B cell (primary cell): Measurements from ENCODE around the gene TESK2.

ENCODE experiments used
- CTCF ChIP-seq: fragments of 200-600 bp; IDR thresholded peaks from one replicate; pipeline ENCODE4 v1.8.0; 2022; ENCODE audit warnings: antibody characterized with exemption, mild to moderate bottlenecking
- EZH2 ChIP-seq: IDR thresholded peaks from 2 replicates; pipeline ENCODE4 v1.6.1; 2012; ENCODE audit warnings: borderline replicate concordance, low read depth, mild to moderate bottlenecking, moderate library complexity, low read length; ENCODE audit not compliant: insufficient read depth, poor library complexity, severe bottlenecking

DNA sequence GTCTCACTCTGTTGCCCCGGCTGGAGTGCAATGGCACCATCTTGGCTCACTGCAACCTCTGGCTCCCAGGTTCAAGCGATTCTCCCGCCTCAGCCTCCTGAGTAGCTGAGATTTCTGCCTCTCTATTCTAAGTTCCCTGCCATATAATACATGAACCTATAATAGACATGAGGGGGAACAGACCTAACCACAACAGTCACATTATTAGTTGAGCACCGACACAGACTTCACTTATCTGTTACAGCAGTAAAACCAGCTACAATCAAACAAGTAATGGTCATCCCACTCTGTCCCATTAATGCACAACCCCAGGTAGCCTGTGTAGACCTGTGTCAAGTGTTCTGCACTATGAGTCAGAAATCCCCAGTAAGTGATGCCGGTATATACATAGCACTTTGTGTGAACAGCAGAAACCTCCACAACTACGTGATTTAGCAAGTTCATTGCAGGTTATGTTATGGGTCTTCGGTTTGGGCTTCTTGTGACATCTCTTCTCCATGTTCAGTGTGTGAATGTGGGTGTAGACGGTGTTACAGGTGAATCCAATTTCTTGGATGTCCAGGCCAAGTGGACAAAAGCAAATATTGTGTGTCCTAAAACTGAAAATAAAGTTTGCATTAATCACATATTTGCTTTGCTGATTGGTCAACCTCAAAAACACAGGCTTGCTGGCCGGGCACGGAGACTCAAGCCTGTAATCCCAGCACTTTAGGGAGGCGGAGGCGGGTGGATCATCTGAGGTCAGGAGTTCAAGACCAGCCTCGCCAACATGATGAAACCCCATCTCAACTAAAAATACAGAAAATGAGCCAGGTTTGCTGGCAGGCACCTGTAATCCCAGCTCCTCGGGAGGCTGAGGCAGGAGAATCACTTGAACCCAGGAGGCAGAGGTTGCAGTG, 12.7 kb upstream of the TESK2 start:
- no peak for TF ChIP-seq CTCF
- TF ChIP-seq EZH2: no peak
